Mammary epithelial cell (primary cell): ENCODE results near the gene SPAAR.

Experiments
- EZH2 ChIP-seq: IDR thresholded peaks from 2 replicates; pipeline ENCODE4 v1.6.1; 2012; ENCODE audit warnings: low read length, inconsistent platforms, borderline replicate concordance
- TF ChIP-seq, protein P1 (sequence below), 2 donors: IDR thresholded peaks in 1 of 2; conservative IDR thresholded peaks in 1 of 2; 2 replicates each; pipeline ENCODE4 v1.5.1; 2011 to 2012; ENCODE audit warnings: inconsistent platforms in 2 of 2, low read length in 2 of 2, mild to moderate bottlenecking in 2 of 2, control low read depth in 1 of 2, low read depth in 1 of 2; ENCODE audit not compliant: insufficient read depth in 1 of 2; ENCODE audit errors: extremely low read depth in 1 of 2

DNA sequence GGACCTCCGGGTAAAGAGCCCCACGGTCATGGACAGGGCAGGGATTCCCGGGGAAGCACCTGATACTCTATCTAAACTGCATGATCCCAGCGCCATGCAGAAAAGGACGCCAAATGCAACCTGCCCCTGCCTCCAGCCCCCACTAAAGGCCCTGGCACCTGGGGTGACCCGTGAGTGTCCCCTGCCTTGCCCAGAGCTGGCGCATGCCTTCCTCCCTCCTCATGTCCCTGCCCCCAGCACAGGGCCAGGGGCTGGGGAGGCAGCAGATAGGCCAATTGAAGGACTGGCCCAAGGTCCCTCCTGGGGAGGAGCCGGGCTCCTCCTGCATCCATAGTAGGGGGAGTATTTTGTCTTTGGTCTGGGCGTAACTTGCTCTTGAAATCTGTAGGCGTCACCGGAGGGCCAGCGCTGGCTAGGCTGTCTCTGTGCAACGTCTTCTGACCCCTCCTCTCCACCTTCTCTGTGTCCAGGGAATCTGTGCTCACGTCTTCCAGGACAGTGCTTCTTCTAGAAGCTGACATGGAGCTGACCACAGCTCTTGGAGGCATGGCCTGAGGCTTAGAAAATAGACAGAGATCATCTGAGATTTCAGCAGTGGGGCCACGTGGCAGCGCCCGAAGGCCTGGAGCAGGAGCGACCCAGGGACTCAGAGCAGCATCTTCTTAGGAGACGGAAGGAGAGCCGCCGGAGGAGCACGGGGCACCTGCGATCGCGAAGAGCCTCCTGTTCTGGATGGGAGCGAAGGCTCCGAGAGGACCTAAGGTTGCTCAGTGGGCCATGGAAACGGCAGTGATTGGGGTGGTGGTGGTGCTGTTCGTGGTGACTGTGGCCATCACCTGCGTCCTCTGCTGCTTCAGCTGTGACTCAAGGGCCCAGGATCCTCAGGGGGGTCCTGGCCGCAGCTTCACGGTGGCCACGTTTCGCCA, 660 bp downstream of the SPAAR start:
- TF ChIP-seq, protein P1, sequence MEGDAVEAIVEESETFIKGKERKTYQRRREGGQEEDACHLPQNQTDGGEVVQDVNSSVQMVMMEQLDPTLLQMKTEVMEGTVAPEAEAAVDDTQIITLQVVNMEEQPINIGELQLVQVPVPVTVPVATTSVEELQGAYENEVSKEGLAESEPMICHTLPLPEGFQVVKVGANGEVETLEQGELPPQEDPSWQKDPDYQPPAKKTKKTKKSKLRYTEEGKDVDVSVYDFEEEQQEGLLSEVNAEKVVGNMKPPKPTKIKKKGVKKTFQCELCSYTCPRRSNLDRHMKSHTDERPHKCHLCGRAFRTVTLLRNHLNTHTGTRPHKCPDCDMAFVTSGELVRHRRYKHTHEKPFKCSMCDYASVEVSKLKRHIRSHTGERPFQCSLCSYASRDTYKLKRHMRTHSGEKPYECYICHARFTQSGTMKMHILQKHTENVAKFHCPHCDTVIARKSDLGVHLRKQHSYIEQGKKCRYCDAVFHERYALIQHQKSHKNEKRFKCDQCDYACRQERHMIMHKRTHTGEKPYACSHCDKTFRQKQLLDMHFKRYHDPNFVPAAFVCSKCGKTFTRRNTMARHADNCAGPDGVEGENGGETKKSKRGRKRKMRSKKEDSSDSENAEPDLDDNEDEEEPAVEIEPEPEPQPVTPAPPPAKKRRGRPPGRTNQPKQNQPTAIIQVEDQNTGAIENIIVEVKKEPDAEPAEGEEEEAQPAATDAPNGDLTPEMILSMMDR (conservative IDR thresholded peaks at IDR 0.05 in 1 of 2, IDR thresholded peaks at IDR 0.05 in 1 of 2; ENCODE audit: extremely low read depth in 1 of 2, insufficient read depth in 1 of 2, low read depth in 1 of 2, low read length in 2 of 2), result no peak
- no peak for TF ChIP-seq EZH2
